IMR-90 (cell line): ENCODE measurements around the gene EIF4H.

Experiments used
- CTCF ChIP-seq: conservative IDR thresholded peaks from 2 replicates; pipeline ENCODE4 v1.5.1; 2012; ENCODE audit warnings: mild to moderate bottlenecking, low read depth, low read length, improper control_type of control experiment
- ELK1 ChIP-seq: fragments of 150-350 bp; IDR thresholded peaks from 2 replicates; pipeline ENCODE4 v1.6.1; 2016; ENCODE audit warnings: low read depth, mild to moderate bottlenecking, low read length, moderate library complexity, borderline replicate concordance
- RFX5 ChIP-seq: IDR thresholded peaks from 2 replicates; pipeline ENCODE4 v1.8.0; 2012; ENCODE audit warnings: low read depth, mild to moderate bottlenecking, low read length, moderate library complexity

- no peak for TF ChIP-seq CTCF
- TF ChIP-seq ELK1: no peak
- TF ChIP-seq RFX5: no peak
Observed at GRCh38 chr7:74187915-74188675, 13.9 kb downstream of the EIF4H start.
